OCI-LY3 (cell line): ENCODE results near the gene CPNE4.

Experiments used
- H2AFZ ChIP-seq: fragments of 200-600, 300-600 bp; shearing (Covaris generic); 2 replicates; pipeline ENCODE4 v1.6.0; 2014; ENCODE audit warnings: antibody characterized with exemption, low read depth, low read length
- H3K27ac ChIP-seq: fragments of 200-600, 300-600 bp; sonication (generic); 2 replicates; pipeline ENCODE4 v1.5.1; 2014; ENCODE audit warnings: mild to moderate bottlenecking, low read length, moderate library complexity, mixed read lengths
- H3K27me3 ChIP-seq: fragments of 200-600, 300-600 bp; sonication (generic); 2 replicates; pipeline ENCODE4 v1.6.1; 2014; ENCODE audit warnings: low read depth, low read length, mixed read lengths
- H3K36me3 ChIP-seq: fragments of 200-600, 300-600 bp; sonication (generic); replicated peaks from 2 replicates; pipeline ENCODE3; 2014; ENCODE audit warnings: low read depth, low read length, mixed read lengths
- H3K4me1 ChIP-seq: fragments of 300-600, 200-600 bp; sonication (generic); 2 replicates; pipeline ENCODE4 v1.6.1; 2014; ENCODE audit warnings: low read length, mixed read lengths
- H3K4me2 ChIP-seq: fragments of 200-600, 300-600 bp; sonication (generic); 2 replicates; pipeline ENCODE4 v1.6.1; 2014; ENCODE audit warnings: low read length, mixed read lengths
- H3K4me3 ChIP-seq: fragments of 300-600, 200-600 bp; sonication (generic); 2 replicates; pipeline ENCODE4 v1.5.1; 2014; ENCODE audit warnings: antibody characterized with exemption, mild to moderate bottlenecking, low read length, moderate library complexity
- H3K79me2 ChIP-seq: fragments of 300-600, 200-600 bp; shearing (Covaris generic); 2 replicates; pipeline ENCODE4 v1.6.1; 2014; ENCODE audit warnings: mild to moderate bottlenecking, low read length, mixed read lengths
- H3K9ac ChIP-seq: fragments of 300-600, 200-600 bp; shearing (Covaris generic); 2 replicates; pipeline ENCODE4 v1.6.0; 2014; ENCODE audit warnings: mild to moderate bottlenecking, low read length, moderate library complexity
- H3K9me3 ChIP-seq: fragments of 200-600, 300-600 bp; shearing (Covaris generic); 2 replicates; pipeline ENCODE4 v1.6.1; 2014; ENCODE audit warnings: low read length, mixed read lengths; ENCODE audit not compliant: insufficient read depth
- H4K20me1 ChIP-seq: fragments of 200-600, 300-600 bp; sonication (generic); 2 replicates; pipeline ENCODE4 v1.6.1; 2016; ENCODE audit warnings: low read length, mixed read lengths; ENCODE audit not compliant: insufficient read depth
- EZH2phosphoT487 ChIP-seq: fragments of 200-600 bp; shearing (Covaris generic); IDR thresholded peaks from 2 replicates; pipeline ENCODE4 v1.6.1; 2018; ENCODE audit warnings: antibody characterized with exemption, mixed run types, low read depth
- TF ChIP-seq, protein P1 (sequence below): fragments of 200-600, 300-600 bp; sonication (generic); IDR thresholded peaks from 2 replicates; pipeline ENCODE4 v1.5.1; 2014; ENCODE audit warnings: antibody characterized with exemption, low read length, low read depth

The CPNE4 gene

DNA sequence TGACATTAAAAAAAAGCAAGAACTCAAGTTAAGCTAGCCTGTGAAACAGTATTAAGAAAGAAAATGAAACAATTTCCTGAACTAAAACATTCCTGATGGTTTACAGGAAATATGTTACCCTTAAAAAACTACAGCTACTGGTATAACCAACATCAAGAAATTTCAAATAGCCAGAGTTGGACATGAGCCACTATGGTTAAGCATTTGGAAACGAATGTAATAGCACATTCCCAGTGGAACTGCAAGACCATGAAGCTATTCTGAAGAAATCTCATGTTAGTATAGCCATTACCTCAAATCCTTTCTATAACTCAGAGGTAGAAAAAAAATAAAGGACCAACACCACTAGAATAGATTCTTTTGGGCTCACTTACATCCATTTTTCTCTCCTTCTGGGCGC, 30.2 kb downstream of the CPNE4 start:
- Histone ChIP-seq H3K9me3 (no peaks in the 10 kb centered on the region), H3K79me2 (no peaks in the 10 kb centered on the region), H3K27ac (no peak overlapping the region), H3K9ac (no peak overlapping the region), H3K4me3 (no peak overlapping the region), H3K4me1 (no peaks in the 10 kb centered on the region), H4K20me1 (no peaks in the 10 kb centered on the region), H3K36me3 (no peaks in the 10 kb centered on the region), H2AFZ (no peak overlapping the region), H3K27me3 (peaks cover 8% of the 10 kb centered on the region), H3K4me2 (no peak overlapping the region)
- no peak for TF ChIP-seq EZH2phosphoT487
- TF ChIP-seq, protein P1, sequence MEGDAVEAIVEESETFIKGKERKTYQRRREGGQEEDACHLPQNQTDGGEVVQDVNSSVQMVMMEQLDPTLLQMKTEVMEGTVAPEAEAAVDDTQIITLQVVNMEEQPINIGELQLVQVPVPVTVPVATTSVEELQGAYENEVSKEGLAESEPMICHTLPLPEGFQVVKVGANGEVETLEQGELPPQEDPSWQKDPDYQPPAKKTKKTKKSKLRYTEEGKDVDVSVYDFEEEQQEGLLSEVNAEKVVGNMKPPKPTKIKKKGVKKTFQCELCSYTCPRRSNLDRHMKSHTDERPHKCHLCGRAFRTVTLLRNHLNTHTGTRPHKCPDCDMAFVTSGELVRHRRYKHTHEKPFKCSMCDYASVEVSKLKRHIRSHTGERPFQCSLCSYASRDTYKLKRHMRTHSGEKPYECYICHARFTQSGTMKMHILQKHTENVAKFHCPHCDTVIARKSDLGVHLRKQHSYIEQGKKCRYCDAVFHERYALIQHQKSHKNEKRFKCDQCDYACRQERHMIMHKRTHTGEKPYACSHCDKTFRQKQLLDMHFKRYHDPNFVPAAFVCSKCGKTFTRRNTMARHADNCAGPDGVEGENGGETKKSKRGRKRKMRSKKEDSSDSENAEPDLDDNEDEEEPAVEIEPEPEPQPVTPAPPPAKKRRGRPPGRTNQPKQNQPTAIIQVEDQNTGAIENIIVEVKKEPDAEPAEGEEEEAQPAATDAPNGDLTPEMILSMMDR, result no peak

DNA sequence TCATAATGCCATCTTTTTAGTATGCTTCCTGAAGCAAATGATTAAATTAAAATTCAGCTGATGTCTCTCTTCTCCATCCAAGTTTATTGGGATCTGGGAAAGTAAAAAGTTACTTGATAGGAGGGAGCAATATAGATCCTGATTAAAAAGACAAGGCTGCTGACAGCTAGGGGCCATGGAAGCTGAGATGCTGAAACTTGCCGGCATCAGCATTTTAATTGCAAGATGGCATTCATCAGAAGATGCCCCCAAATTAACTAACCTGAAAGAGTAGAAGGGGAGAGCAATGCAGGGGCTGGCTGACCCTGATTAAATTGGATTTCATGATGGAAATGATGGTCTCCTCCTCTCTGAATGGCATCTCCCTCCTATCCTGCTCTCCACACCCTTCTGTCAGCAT, 31.1 kb downstream of the CPNE4 start:
- Histone ChIP-seq H3K4me2 (no peak overlapping the region), H3K27ac (no peak overlapping the region), H3K9ac (no peak overlapping the region), H3K27me3 (peaks cover 8% of the 10 kb centered on the region), H3K79me2 (no peaks in the 10 kb centered on the region), H2AFZ (no peak overlapping the region), H3K4me1 (no peaks in the 10 kb centered on the region), H4K20me1 (no peaks in the 10 kb centered on the region), H3K4me3 (no peak overlapping the region), H3K36me3 (no peaks in the 10 kb centered on the region), H3K9me3 (no peaks in the 10 kb centered on the region)
- TF ChIP-seq, protein P1, result no peak
- no peak for TF ChIP-seq EZH2phosphoT487

DNA sequence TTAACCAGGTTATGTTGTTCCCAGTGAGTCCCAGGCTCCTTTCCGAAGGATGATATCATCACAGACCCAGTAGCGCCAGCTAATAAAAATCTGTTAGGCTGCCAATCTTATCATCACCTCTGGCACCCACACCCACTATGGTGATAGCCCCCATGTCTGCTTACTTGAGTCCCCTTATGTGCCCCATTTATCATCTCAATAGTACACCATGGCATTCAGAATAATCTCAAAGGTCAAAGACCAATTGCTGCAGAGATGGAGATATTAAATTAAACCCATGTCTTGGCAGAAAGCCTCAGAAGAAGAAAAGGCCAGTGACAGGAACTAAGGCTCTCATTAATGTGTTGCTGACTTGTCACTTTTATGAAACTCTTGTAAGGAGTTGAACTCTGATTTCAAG, 32.8 kb downstream of the CPNE4 start:
- H3K4me1 ChIP-seq, result no peaks in the 10 kb centered on the region
- H3K9ac ChIP-seq, result no peak overlapping the region
- H3K4me2 ChIP-seq, result no peak overlapping the region
- H3K36me3 ChIP-seq, result no peaks in the 10 kb centered on the region
- H3K9me3 ChIP-seq, result no peaks in the 10 kb centered on the region
- no peaks in the 10 kb centered on the region for H4K20me1 ChIP-seq
- H3K4me3 ChIP-seq, result no peak overlapping the region
- no peak overlapping the region for H3K27ac ChIP-seq
- H3K27me3 ChIP-seq, result peaks cover 8% of the 10 kb centered on the region; the same call in 1 of the 2 replicates
- no peak for TF ChIP-seq EZH2phosphoT487
- TF ChIP-seq, protein P1, result no peak
- H3K79me2 ChIP-seq, result no peaks in the 10 kb centered on the region
- H2AFZ ChIP-seq, result no peak overlapping the region

DNA sequence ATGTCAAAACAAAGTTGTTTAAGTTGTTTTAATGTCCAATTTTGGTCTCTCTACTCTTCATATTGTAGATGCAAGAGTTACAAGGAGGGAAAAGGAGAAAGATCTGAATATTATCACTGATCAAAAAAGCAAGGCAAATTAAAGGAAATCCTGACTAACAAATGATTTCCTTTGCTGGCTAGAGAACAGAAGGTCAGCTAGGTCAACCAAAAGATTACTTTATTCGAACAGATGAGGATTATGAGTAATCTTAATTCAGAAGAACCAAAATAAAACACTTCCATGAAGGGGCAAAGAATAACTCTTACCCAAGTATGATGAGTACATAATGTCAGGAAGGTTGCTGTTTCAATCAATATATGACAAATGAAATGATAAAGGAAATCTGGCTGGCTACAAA, 33.8 kb downstream of the CPNE4 start:
- Histone ChIP-seq H2AFZ (no peak overlapping the region), H3K27ac (no peak overlapping the region), H3K9me3 (no peaks in the 10 kb centered on the region), H3K79me2 (no peaks in the 10 kb centered on the region), H3K9ac (no peak overlapping the region), H4K20me1 (no peaks in the 10 kb centered on the region), H3K4me2 (no peak overlapping the region), H3K27me3 (peaks cover 8% of the 10 kb centered on the region; the same call in 1 of the 2 replicates), H3K36me3 (no peaks in the 10 kb centered on the region), H3K4me3 (no peak overlapping the region), H3K4me1 (no peaks in the 10 kb centered on the region)
- TF ChIP-seq, protein P1, result no peak
- TF ChIP-seq EZH2phosphoT487, result no peak
